Hematopoietic multipotent progenitor cell treated with erythropoietin and hydrocortisone succinate and interleukin-3 and kit ligand, for 4 days (in vitro differentiated cells): ENCODE measurements around the gene TUT4.

ENCODE experiments used
- DNase-seq: peaks from one replicate; pipeline ENCODE4 v3.0.0-alpha.2; 2015

TUT4 gene

DNA sequence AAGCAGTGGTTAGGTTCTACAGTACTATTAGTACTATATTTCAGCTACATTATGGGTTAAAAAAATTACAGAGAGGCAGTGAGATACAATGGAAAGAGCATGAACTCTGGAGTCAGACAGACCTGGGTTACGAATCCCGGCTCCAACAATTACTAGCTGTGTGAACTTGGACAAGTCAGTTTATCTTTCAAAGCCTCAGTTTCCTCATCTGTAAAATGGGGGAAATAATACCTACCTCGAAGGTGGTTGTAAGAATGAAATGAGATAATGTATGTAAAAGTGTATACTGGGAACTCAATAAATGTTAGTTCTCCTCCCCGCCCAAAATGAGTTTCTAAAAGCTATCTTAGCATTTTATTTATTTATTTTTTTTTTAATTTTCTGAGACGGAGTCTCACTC, 89.0 kb downstream of the TUT4 start:
- no peak for DNase-seq

- DNase-seq, result no peak
Measured at GRCh38 chr1:52461821-52462220, 91.1 kb downstream of the TUT4 start.

- no peak for DNase-seq
Measured at GRCh38 chr1:52460694-52461093, 92.2 kb downstream of the TUT4 start.

GRCh38 chr1:52455686-52456085, 97.2 kb downstream of the TUT4 start:
- no peak for DNase-seq

GRCh38 chr1:52454779-52455178, 98.1 kb downstream of the TUT4 start:
- no peak for DNase-seq

DNA sequence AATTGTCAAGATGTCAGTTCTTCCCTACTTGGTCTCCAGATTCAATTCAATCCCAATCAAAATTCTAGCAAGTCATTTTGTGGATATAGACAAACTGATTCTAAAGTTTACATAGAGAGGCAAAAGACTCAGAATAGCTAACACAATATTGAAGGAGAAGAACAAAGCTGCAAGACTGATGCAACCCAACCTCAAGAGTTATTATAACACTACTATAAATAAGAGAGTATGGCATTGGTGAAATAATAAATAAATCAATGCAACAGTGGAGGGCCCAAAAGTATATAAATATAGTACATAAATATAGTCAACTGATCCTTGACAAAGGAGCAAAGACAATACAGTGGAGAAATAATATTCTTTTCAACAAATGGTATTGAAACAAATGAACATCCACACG, 98.8 kb downstream of the TUT4 start:
- no peak for DNase-seq

GRCh38 chr1:52444463-52444862, 108.4 kb downstream of the TUT4 start:
- DNase-seq, result no peak

DNA sequence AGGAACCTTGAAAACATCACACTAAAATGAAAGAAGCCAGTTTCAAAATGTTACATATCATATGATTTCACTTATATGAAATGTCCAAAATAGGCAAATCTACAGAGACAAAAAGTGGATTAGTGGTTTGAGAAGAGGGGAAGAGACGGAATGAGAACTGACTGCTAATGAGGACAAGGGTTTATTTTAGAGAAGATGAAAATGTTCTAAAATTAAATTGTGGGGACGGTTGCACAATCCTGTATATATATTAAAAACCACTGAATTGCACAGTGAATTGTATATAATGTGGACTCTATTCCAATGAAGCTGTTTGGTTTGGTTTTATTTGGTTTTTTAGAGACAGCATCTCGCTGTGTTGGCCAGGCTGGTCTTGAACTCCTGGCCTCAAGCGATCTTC, 112.9 kb downstream of the TUT4 start:
- no peak for DNase-seq

DNA sequence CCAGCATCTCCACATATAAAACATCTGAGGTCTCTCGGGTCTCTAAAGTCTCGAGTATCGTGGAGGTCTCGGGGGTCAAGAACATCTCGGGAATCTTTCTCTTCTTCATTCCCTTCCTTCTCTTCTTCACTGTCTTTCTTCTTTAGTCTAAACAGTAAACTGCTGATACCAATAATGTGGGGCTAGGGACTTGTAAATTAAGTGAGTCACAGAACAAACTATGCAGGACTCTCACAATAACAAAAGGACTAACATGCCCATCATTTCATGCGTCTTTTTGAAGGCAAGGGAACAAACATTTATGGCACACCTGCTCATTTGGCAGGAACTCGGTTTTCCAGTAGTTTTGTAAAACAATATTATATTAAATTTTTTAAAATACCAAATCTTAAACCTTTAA, 116.1 kb downstream of the TUT4 start:
- DNase-seq, result no peak

GRCh38 chr1:52435650-52436049, 117.2 kb downstream of the TUT4 start:
- no peak for DNase-seq

DNA sequence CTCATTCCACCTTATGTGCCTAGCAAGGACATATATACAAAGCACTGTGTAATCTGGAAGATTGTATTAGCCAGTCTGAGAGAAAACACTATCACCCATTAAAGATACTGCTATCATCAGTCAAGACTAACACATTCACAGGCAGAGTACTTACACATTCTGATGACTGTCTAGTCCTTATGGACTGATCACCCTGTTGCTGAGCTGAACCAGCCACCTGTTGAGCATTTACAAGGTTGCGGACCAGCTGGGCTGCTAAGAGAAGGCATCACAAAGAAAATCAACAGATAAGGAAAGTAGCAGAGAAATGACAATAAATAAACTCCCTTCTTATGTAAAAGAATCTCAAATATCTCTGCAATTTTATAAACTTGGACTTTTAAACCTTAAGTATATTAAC, 117.7 kb downstream of the TUT4 start:
- DNase-seq, result no peak

GRCh38 chr1:52432807-52433206, 120.1 kb downstream of the TUT4 start:
- DNase-seq, result no peak

GRCh38 chr1:52427152-52427551, 125.7 kb downstream of the TUT4 start:
- DNase-seq, result no peak

DNA sequence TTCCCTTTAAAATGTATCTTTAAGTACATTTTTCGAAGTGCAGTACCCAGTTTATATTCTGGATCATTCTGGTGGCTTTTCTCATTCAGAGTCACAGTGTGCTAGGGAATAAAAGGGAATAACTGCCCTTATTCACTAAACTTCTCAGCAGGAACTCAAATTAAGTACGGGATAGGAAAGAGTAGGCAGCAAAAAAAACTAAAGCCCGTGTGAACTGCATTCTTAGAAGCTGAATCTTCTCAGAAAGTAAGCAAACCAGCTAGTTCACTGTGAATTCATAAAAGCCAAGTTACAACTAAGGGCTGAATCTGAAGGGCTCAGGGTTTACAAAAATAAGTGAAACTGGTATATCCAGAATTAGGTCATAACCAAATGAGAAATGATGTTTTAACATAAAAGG, 126.5 kb downstream of the TUT4 start:
- DNase-seq, result no peak

- DNase-seq, result peak; percentile 60
Measured at GRCh38 chr1:52424813-52425212, 128.1 kb downstream of the TUT4 start.

DNA sequence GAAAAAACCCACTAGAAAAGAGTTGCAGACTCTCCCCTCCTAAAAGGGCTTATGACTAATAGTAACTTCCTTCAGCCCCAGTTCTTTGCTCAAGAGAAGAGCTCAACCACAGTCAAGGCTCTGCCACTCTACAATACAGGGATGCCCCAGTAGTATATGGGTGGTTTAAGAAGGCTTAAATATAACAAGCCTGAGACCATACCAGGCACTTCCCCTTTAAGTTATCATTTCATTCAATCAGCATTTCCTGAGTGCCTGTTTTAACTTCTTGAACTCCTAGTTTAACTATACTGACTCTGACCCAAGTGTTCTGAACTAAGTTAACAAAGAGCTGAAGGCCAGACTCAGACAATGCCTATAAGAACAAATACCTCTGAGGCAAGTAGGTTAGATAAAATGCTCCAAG, 128.7 kb downstream of the TUT4 start:
- peak; percentile 87 for DNase-seq

DNA sequence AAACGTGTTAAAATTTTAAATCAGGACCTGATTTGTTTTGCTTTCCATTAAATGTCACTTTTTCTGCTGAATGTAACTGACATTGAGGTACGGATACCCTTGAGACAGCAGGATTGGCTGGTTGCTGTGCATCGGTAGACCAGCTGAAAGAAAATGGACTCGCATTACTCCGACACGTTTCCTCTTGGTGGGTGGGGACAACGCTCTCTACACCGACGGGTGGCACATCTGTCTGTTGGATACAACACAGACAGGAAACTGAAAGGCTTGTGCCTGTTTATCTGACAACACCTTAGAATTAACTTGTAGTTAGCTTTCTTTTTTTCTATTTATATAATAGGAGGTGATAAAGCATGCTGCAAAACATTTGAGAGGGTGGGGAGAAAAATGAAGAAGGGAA, 129.1 kb downstream of the TUT4 start:
- DNase-seq, result peak; percentile 77

DNA sequence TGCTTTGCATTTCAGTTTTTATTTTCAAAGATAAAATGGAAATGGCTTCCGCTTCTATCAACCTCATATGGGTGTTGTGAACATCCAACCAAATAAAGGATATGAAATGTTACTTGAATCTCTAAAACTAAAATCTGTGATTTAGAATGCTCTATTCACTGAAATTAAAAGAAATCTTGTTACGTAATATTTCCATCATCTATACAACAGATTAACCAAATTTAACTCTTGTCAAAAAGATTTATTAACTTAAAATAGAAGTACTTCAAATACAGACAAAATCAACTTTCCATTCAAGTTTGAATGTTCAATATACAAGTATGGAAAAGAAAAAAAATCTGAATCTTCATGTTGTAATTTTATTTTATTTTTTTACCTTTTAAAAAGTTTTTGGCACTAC, 129.8 kb downstream of the TUT4 start:
- DNase-seq, result no peak

- DNase-seq, result no peak
Measured at GRCh38 chr1:52420713-52421112, 132.2 kb downstream of the TUT4 start.

- no peak for DNase-seq
Measured at GRCh38 chr1:52416811-52417210, 136.1 kb downstream of the TUT4 start.

- no peak for DNase-seq
Measured at GRCh38 chr1:52414942-52415341, 137.9 kb downstream of the TUT4 start.

DNA sequence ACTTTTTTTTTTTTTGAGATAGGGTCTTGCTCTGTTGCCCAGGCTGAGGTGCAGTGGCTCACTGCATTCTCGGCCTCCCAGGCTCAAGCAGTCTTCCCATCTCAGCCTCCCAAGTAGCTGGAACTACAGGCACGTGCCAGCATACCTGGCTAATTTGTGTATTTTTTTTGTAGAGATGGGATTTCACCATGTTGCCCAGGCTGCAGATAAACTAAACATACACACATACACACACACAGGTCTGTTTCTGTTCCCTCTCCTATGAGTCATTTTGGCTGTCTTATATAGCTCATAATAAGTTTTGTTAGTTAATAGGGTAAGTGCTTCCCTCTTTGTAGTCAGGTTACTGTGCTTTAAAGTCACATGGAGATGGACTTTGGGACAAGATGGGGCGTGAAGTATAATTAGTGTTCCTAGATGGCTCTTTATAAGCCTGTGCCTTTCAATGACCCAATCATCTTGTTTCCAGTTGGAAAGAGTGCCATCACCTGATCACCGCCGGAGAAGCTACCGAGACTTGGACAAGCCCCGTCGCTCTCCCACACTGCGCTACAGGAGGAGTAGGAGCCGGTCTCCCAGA, 139.4 kb downstream of the TUT4 start:
- DNase-seq, result no peak

DNA sequence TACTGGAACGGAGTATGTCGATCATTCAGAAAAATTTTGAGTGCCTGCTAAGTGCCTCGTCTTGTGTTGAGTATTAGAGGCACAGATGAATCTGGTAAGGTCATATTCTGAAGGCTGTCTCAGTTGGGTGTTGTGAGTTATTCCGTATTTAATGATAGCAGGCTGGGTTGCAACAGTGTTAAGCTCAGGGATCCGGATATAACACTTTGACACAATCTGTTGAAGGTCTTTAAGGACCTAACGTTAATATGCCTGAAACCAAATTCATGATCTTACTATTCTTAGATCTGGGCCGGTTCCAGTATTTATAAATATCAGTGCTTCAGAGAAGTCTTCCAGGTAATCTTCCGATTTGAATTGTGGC, 147.9 kb downstream of the TUT4 start:
- DNase-seq, result no peak

- peak; percentile 100 for DNase-seq
Measured at GRCh38 chr1:52404116-52404974, 148.5 kb downstream of the TUT4 start, which contains the start of the genes ORC1 and PRPF38A. TSS of gene ORC1 (minus strand) at chr1:52404423. CDS start at chr1:52402223, 2,200 bp downstream. TSS of gene PRPF38A (plus strand) at chr1:52404602. CDS start at chr1:52404750, 148 bp downstream.
